Lung (tissue), 12 donors: Measurements from ENCODE around the gene MORC1. TPM values are rescaled to one million over a fixed set of nuclear protein-coding genes. Genes with fewer than 3 reads are reported as not detected.

Experiments used
- ATAC-seq: fragments of 200-7000 bp; cut with Tn5 transposase; one replicate; pipeline ENCODE4 v1.9.1; 2020; ENCODE audit warnings: moderate number of reproducible peaks; ENCODE audit not compliant: insufficient read depth, low FRiP score
- DNase-seq, 3 donors: peaks; one replicate each; pipeline ENCODE4 v3.0.0-alpha.2; 2013 to 2017
- H3K27ac ChIP-seq, 2 donors: one replicate each; pipeline ENCODE4 v1.5.1; 2013; ENCODE audit warnings: mild to moderate bottlenecking in 2 of 2, moderate library complexity in 2 of 2, control low read depth in 1 of 2, inconsistent platforms in 1 of 2, low read depth in 1 of 2, low read length in 1 of 2
- H3K27me3 ChIP-seq, 3 donors: one replicate each; pipeline ENCODE4 v1.5.1; 2013; ENCODE audit warnings: low read length in 2 of 3; ENCODE audit not compliant: control insufficient read depth in 3 of 3, insufficient read depth in 3 of 3
- H3K36me3 ChIP-seq, 4 donors: one replicate each; pipeline ENCODE4 v1.5.1; 2013; ENCODE audit warnings: low read length in 4 of 4, mild to moderate bottlenecking in 1 of 4, moderate library complexity in 1 of 4; ENCODE audit not compliant: control insufficient read depth in 4 of 4, insufficient read depth in 4 of 4
- H3K4me1 ChIP-seq, 5 donors: one replicate each; pipeline ENCODE4 v1.5.1; 2013; ENCODE audit warnings: low read length in 5 of 5, mild to moderate bottlenecking in 2 of 5, moderate library complexity in 1 of 5; ENCODE audit not compliant: control insufficient read depth in 5 of 5, insufficient read depth in 5 of 5
- H3K4me3 ChIP-seq: one replicate; pipeline ENCODE4 v1.5.1; 2013; ENCODE audit warnings: mild to moderate bottlenecking, control low read depth, moderate library complexity
- H3K9ac ChIP-seq, 2 donors: one replicate each; pipeline ENCODE4 v1.5.1; 2013; ENCODE audit warnings: low read length in 2 of 2, control low read depth in 1 of 2; ENCODE audit not compliant: insufficient read depth in 1 of 2
- H3K9me3 ChIP-seq, 4 donors: one replicate each; pipeline ENCODE4 v1.5.1; 2013; ENCODE audit warnings: low read length in 3 of 4, mild to moderate bottlenecking in 1 of 4, moderate library complexity in 1 of 4; ENCODE audit not compliant: control insufficient read depth in 4 of 4, insufficient read depth in 3 of 4
- CTCF ChIP-seq: IDR thresholded peaks from 2 replicates; pipeline ENCODE4 v1.5.1; 2012; ENCODE audit warnings: mild to moderate bottlenecking; ENCODE audit errors: control extremely low read depth, extremely low read depth
- WGBS, 2 donors: extraction: QIAGEN DNeasy Blood & Tissue Kit; methylation state at CpG; one replicate each; pipeline ENCODE4 v1.1.7; 2013; 5-methylcytosine and 5-hydroxymethylcytosine counted together
- polyA plus RNA-seq, 2 donors: library from polyadenylated mRNA; stranded (reverse); fragments of 200-250 nt; gene quantifications; one replicate each; pipeline ENCODE4 v1.2.1, GENCODE V29; 2013
- total RNA-seq, 2 donors: library from RNA; depleted of rRNA in 1 of 2; stranded (reverse); fragments of >200 nt in 1 of 2; gene quantifications; one replicate each; pipeline ENCODE4 v1.2.1, GENCODE V29; 2014 to 2021
- donor health status: control.
- donor health status: control.
- donor health status: Bipolar disorder and iron deficiency.
- donor health status: healthy.
- donor health status: DM: yes; HTN: yes; CAD: no.

MORC1 gene
- total and polyA plus RNA-seq, 4 donors, result not detected

DNA sequence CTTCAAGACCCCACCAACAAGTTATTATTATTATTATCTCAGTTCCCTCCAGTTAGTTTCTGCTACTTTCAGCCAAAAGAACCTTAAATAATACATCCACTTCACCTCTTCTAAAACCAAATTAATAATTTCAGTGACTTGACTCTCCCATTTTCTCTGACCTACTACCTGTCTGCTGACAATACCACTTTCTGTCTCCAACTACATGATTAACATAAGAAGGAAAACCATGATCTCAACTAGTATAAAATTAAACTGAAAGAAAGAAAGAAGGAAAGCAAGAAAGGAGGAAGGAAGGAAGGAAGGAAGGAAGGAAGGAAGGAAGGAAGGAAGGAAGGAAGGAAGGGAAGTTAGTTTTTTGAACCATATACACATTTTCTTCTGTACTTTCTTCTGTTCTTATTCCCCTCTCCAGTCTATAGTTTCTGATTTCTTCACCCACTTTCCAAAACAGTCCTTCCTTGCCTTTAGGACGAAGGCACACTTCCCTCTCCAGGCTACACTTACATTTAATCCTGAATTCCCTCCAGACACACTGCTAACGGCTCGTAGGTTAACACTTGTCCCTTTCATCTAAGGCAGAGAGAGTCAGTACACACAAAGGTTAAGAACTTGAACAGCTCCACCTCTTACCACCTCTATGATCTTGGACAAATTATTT lies 84.8 kb downstream of the MORC1 start:
- no peaks in the 10 kb centered on the region for H3K9me3 ChIP-seq
- H3K4me3 ChIP-seq, result no peak overlapping the region
- TF ChIP-seq CTCF, result no peak
- no peak overlapping the region for H3K9ac ChIP-seq
- 44 to 80% methylated on average over 3 of the region's 3 CpGs for WGBS, 2 donors
- no peak for ATAC-seq
- H3K27me3 ChIP-seq, result peaks cover 0 to 6% (median 2%) of the 10 kb centered on the region in 3 donors
- H3K36me3 ChIP-seq, result no peaks in the 10 kb centered on the region
- no peak overlapping the region for H3K27ac ChIP-seq
- no peaks in the 10 kb centered on the region for H3K4me1 ChIP-seq
- no peak for DNase-seq

- Histone ChIP-seq H3K4me1 (peaks cover 0 to 13% (median 1%) of the 10 kb centered on the region in 5 donors), H3K9me3 (no peaks in the 10 kb centered on the region), H3K27ac (no peak overlapping the region), H3K4me3 (no peak overlapping the region), H3K9ac (no peak overlapping the region), H3K36me3 (no peaks in the 10 kb centered on the region), H3K27me3 (peaks cover 0 to 6% (median 0%) of the 10 kb centered on the region in 3 donors)
- no peak for DNase-seq
- WGBS, 2 donors, result 89 to 91% methylated on average over 7 of the region's 7 CpGs
- TF ChIP-seq CTCF, result no peak
- ATAC-seq, result no peak
Observed at GRCh38 chr3:109028753-109029152, 89.2 kb downstream of the MORC1 start.

GRCh38 chr3:109026821-109027220 lies 91.1 kb downstream of the MORC1 start:
- ATAC-seq, result no peak
- peaks cover 0 to 13% (median 1%) of the 10 kb centered on the region in 5 donors for H3K4me1 ChIP-seq

More at GRCh38 chr3:109026821-109027220, 91.1 kb downstream of the MORC1 start:
- peak in 2 of 3 donors; percentile 72 to 81 for DNase-seq
- H3K4me3 ChIP-seq, result no peak overlapping the region
- H3K27me3 ChIP-seq, result no peaks in the 10 kb centered on the region
- H3K9ac ChIP-seq, result no peak overlapping the region
- H3K9me3 ChIP-seq, result no peaks in the 10 kb centered on the region
- no peak overlapping the region for H3K27ac ChIP-seq
- TF ChIP-seq CTCF, result no peak
- no peaks in the 10 kb centered on the region for H3K36me3 ChIP-seq
